ENCODE measurements around the gene CMSS1.
A peak's percentile ranks its signal among the peaks of the same experiment; 100 is the strongest.

CMSS1 gene

GRCh38 chr3:100072326-100073048 lies 254.8 kb downstream of the CMSS1 start:
- no peak overlapping the region for H3K4me3 ChIP-seq (ENCODE audit: low read length)
- no peak overlapping the region for H3K9ac ChIP-seq (ENCODE audit: low read length)
- peaks cover 16% of the 10 kb centered on the region for H3K4me1 ChIP-seq (ENCODE audit: low read length)
- H3K27me3 ChIP-seq (replicated peaks; ENCODE audit: insufficient read depth, low read length) = no peaks in the 10 kb centered on the region
- no peaks in the 10 kb centered on the region for H3K79me2 ChIP-seq (ENCODE audit: low read length)
- no peaks in the 10 kb centered on the region for H3K9me2 ChIP-seq (replicated peaks; ENCODE audit: insufficient read depth, low read length)
- no peaks in the 10 kb centered on the region for H3F3A ChIP-seq (ENCODE audit: insufficient read depth, low read length)
- TF ChIP-seq EZH2 (optimal IDR thresholded peaks at IDR 0.05; ENCODE audit: low read depth, low read length) (no peak), EZH2phosphoT487 (IDR thresholded peaks at IDR 0.05; ENCODE audit: low read length) (no peak)
- no peak overlapping the region for H2AFZ ChIP-seq (ENCODE audit: low read length)
- H3K4me2 ChIP-seq (ENCODE audit: low read depth, low read length) = no peak overlapping the region
- no peaks in the 10 kb centered on the region for H3K36me3 ChIP-seq (replicated peaks; ENCODE audit: insufficient read depth, low read length)
- no peak overlapping the region for H3K27ac ChIP-seq (ENCODE audit: low read length)
- H3K9me3 ChIP-seq (replicated peaks; ENCODE audit: insufficient read depth, low read length) = no peaks in the 10 kb centered on the region
- H4K20me1 ChIP-seq (ENCODE audit: insufficient read depth, low read length) = no peaks in the 10 kb centered on the region
- no peak for DNase-seq

DNA sequence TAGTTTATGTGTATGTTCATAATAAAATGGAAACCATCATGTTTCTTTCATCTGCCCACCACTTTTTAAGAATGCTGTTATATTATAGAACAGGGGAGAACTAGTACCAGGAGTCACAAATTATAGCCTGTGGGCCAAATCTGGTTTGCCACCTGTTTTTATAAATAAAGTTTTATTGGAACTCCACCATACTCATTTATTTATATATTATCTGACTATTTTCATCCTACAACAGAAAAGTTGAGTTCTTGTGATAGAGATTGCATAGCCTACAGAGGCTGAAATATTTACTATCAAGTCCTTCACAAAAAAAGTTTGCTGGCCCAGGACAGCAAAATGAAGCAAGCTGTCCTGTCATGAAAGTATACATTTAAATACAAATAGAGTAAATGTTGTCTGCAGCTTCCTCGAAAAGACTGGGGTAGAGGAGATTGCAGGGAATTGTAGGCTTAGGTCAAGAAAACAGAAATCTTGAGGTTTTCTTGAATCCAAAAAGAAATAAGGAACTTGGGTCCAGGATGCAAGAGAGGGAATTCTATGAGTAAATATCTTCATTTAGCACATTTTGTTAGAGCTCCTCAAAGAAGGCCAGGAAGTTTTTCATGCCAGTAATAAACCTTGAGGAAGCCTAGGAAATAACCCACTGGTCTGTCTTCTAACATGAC lies 255.5 kb downstream of the CMSS1 start:
- Histone ChIP-seq H2AFZ (ENCODE audit: low read length) (no peak overlapping the region), H3K4me1 (ENCODE audit: low read length) (peaks cover 16% of the 10 kb centered on the region), H3K4me2 (ENCODE audit: low read depth, low read length) (peak overlapping the region; percentile 44; the same call in 1 of the 2 replicates), H4K20me1 (ENCODE audit: insufficient read depth, low read length) (no peaks in the 10 kb centered on the region), H3K79me2 (ENCODE audit: low read length) (no peaks in the 10 kb centered on the region), H3K9ac (ENCODE audit: low read length) (no peak overlapping the region), H3K27ac (ENCODE audit: low read length) (no peak overlapping the region), H3F3A (ENCODE audit: insufficient read depth, low read length) (no peaks in the 10 kb centered on the region), H3K4me3 (ENCODE audit: low read length) (no peak overlapping the region), H3K27me3 (replicated peaks; ENCODE audit: insufficient read depth, low read length) (no peaks in the 10 kb centered on the region), H3K9me2 (replicated peaks; ENCODE audit: insufficient read depth, low read length) (no peaks in the 10 kb centered on the region), H3K9me3 (replicated peaks; ENCODE audit: insufficient read depth, low read length) (no peaks in the 10 kb centered on the region), H3K36me3 (replicated peaks; ENCODE audit: insufficient read depth, low read length) (no peaks in the 10 kb centered on the region)
- DNase-seq = no peak
- TF ChIP-seq EZH2 (optimal IDR thresholded peaks at IDR 0.05; ENCODE audit: low read depth, low read length) = no peak
- TF ChIP-seq CTCF (IDR thresholded peaks at IDR 0.05; ENCODE audit: low read length) = no peak
- no peak for TF ChIP-seq EZH2phosphoT487 (IDR thresholded peaks at IDR 0.05; ENCODE audit: low read length)

- H3K4me1 ChIP-seq (ENCODE audit: low read length) = peaks cover 16% of the 10 kb centered on the region
- no peaks in the 10 kb centered on the region for H3K27me3 ChIP-seq (replicated peaks; ENCODE audit: insufficient read depth, low read length)
- no peaks in the 10 kb centered on the region for H3K9me3 ChIP-seq (replicated peaks; ENCODE audit: insufficient read depth, low read length)
- H3K4me2 ChIP-seq (ENCODE audit: low read depth, low read length) = peak overlapping the region; percentile 44; the same call in 1 of the 2 replicates
- no peaks in the 10 kb centered on the region for H3K9me2 ChIP-seq (replicated peaks; ENCODE audit: insufficient read depth, low read length)
- TF ChIP-seq EZH2 (optimal IDR thresholded peaks at IDR 0.05; ENCODE audit: low read depth, low read length) (no peak), EZH2phosphoT487 (IDR thresholded peaks at IDR 0.05; ENCODE audit: low read length) (no peak), CTCF (IDR thresholded peaks at IDR 0.05; ENCODE audit: low read length) (no peak)
- H2AFZ ChIP-seq (ENCODE audit: low read length) = no peak overlapping the region
- no peaks in the 10 kb centered on the region for H3K36me3 ChIP-seq (replicated peaks; ENCODE audit: insufficient read depth, low read length)
- no peak overlapping the region for H3K27ac ChIP-seq (ENCODE audit: low read length)
- DNase-seq = no peak
- H3K9ac ChIP-seq (ENCODE audit: low read length) = no peak overlapping the region
- H4K20me1 ChIP-seq (ENCODE audit: insufficient read depth, low read length) = no peaks in the 10 kb centered on the region
- H3F3A ChIP-seq (ENCODE audit: insufficient read depth, low read length) = no peaks in the 10 kb centered on the region
- no peaks in the 10 kb centered on the region for H3K79me2 ChIP-seq (ENCODE audit: low read length)
- no peak overlapping the region for H3K4me3 ChIP-seq (ENCODE audit: low read length)
Observed at GRCh38 chr3:100073714-100074307, 256.1 kb downstream of the CMSS1 start.

Data from MM.1S (cell line).